RWPE1 (cell line): Measurements from ENCODE around the gene ERN1.
A peak's percentile ranks its signal among the peaks of the same experiment; 100 is the strongest.

ENCODE experiments used
- CTCF ChIA-PET: fragments of 350-600 bp; sonication (Branson Sonifier 250); formaldehyde crosslinking; extraction: SDS; loops from one replicate; lab custom pipeline; 2021; lab: Yijun Ruan, JAX
- POLR2A ChIA-PET: fragments of 400-600 bp; formaldehyde crosslinking; extraction: SDS; loops from one replicate; lab custom pipeline; 2020; ENCODE audit warnings: antibody characterized with exemption; ENCODE audit not compliant: low non-redundant PET; lab: Yijun Ruan, JAX
- DNase-seq: peaks from one replicate; pipeline ENCODE4 v3.0.0; 2012; ENCODE audit warnings: low spot score
- H3K27ac ChIP-seq: fragments of 450-650 bp; 2 replicates; pipeline ENCODE4 v1.5.1; 2017
- TF ChIP-seq, protein P1 (sequence below): fragments of 450-650 bp; conservative IDR thresholded peaks from 2 replicates; pipeline ENCODE4 v1.5.1; 2017; ENCODE audit warnings: low read depth, mild to moderate bottlenecking

ERN1 gene

GRCh38 chr17:64095144-64095882 lies 34.6 kb downstream of the ERN1 start:
- peak; percentile 62 for DNase-seq
- no peak overlapping the region; the same call in 1 of the 2 replicates for H3K27ac ChIP-seq
- TF ChIP-seq, protein P1, sequence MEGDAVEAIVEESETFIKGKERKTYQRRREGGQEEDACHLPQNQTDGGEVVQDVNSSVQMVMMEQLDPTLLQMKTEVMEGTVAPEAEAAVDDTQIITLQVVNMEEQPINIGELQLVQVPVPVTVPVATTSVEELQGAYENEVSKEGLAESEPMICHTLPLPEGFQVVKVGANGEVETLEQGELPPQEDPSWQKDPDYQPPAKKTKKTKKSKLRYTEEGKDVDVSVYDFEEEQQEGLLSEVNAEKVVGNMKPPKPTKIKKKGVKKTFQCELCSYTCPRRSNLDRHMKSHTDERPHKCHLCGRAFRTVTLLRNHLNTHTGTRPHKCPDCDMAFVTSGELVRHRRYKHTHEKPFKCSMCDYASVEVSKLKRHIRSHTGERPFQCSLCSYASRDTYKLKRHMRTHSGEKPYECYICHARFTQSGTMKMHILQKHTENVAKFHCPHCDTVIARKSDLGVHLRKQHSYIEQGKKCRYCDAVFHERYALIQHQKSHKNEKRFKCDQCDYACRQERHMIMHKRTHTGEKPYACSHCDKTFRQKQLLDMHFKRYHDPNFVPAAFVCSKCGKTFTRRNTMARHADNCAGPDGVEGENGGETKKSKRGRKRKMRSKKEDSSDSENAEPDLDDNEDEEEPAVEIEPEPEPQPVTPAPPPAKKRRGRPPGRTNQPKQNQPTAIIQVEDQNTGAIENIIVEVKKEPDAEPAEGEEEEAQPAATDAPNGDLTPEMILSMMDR = no peak
- ChIA-PET CTCF (interaction anchor here (0.6 kb wide), 1 partner anchor 12 kb away, joined by 3 read pairs; no protein-coding TSS in a partner anchor), POLR2A (interaction anchor here (0.5 kb wide), 1 partner anchor 252 kb away, joined by 3 read pairs; no protein-coding TSS in a partner anchor)

DNA sequence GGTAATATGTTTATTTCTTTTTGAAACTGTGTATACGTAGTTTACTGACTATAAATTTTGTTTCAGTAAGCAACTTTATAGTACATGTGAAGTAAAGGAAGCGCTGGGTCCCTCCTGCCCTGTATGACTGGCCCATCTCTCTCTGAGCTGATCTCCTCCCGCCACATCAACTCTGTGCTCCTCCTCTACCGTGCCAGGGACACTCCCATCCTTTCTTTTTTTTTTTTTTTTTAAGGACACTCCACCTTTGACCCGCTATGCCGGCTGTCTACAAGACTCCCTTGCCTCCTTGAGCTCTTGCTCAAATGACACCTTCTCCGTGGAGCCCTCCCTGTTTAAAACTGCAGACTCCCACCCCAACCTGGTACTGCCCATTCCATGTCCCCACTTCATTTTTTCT lies 35.5 kb downstream of the ERN1 start:
- CTCF ChIA-PET = no interaction called here
- TF ChIP-seq, protein P1 = no peak
- no peak for DNase-seq
- POLR2A ChIA-PET = no interaction called here
- no peak overlapping the region for H3K27ac ChIP-seq

DNA sequence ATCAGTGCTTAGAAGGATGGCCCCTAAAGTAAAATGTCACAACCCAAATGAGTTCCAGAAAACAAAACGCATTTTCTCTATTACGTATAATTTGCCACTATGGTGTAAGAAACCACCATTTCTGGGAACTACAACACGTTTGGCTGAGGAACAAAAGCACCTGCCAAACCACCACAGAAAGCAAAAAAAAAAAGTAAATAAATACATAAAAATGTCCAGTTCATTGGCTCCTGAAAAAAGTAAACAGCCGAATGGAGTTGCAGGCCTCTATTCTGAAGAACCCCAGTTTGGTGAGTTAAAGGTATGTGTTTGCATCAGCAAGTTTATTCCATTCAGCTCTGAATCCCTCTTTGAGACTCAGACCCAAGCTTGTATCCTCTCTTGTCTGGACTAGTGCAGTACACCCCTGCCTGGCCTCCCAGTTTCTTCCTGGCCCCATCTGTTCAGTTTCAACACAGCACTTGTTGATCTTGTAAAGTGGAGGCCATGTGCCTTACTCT lies 36.9 kb downstream of the ERN1 start:
- TF ChIP-seq, protein P1 = no peak
- no peak for DNase-seq
- ChIA-PET CTCF (interaction anchor here (0.6 to 0.7 kb wide), 4 partner anchors 14 to 143 kb away, joined by 3 to 4 read pairs (median 3); no protein-coding TSS in a partner anchor), POLR2A (no interaction called here)
- no peak overlapping the region for H3K27ac ChIP-seq

GRCh38 chr17:64092113-64092512 lies 37.8 kb downstream of the ERN1 start:
- no peak overlapping the region for H3K27ac ChIP-seq
- POLR2A ChIA-PET = no interaction called here
- TF ChIP-seq, protein P1 = no peak
- no peak for DNase-seq
- CTCF ChIA-PET = interaction anchor here (0.6 to 0.7 kb wide), 3 partner anchors 13 to 179 kb away, joined by 3 to 5 read pairs (median 3); no protein-coding TSS in a partner anchor

- POLR2A ChIA-PET = no interaction called here
- CTCF ChIA-PET = no interaction called here
- no peak for DNase-seq
- TF ChIP-seq, protein P1 = no peak
- H3K27ac ChIP-seq = no peak overlapping the region
Observed at GRCh38 chr17:64091571-64091970, 38.4 kb downstream of the ERN1 start.

GRCh38 chr17:64091116-64091515 lies 38.8 kb downstream of the ERN1 start:
- CTCF ChIA-PET = no interaction called here
- TF ChIP-seq, protein P1 = no peak
- DNase-seq = no peak
- POLR2A ChIA-PET = no interaction called here
- no peak overlapping the region for H3K27ac ChIP-seq
